Stimulated activated naive CD8-positive, alpha-beta T cell treated with anti-CD3 and anti-CD28 coated beads, Interleukin-15, amount 100 ng/mL, for 72 hours (primary cell): ENCODE measurements around the gene BANP.
"Not testable (repeated sequence)": the region's sequence is repeated elsewhere in the genome, so short reads cannot be mapped to it uniquely, and the experiment has no call there.

Source experiments
- ATAC-seq: fragments of 150-1000 bp; cut with Tn5 transposase; 2 replicates; pipeline ENCODE4 v1.10.0; 2021; ENCODE audit warnings: mild to moderate bottlenecking, moderate library complexity
- DNase-seq, 2 donors: peaks; one replicate each; pipeline ENCODE4 v3.0.0; 2021 to 2022
- H3K27ac Mint-ChIP-seq, 2 donors: one replicate each; pipeline ENCODE4 v1.8.0; 2022; ENCODE audit warnings: mild to moderate bottlenecking in 2 of 2, mixed read lengths in 2 of 2, moderate library complexity in 2 of 2
- H3K27me3 Mint-ChIP-seq: one replicate; pipeline ENCODE4 v1.8.0; 2022; ENCODE audit warnings: mixed read lengths
- H3K4me1 Mint-ChIP-seq: one replicate; pipeline ENCODE4 v1.8.0; 2022; ENCODE audit warnings: mild to moderate bottlenecking, mixed read lengths
- H3K4me3 Mint-ChIP-seq, 2 donors: one replicate each; pipeline ENCODE4 v1.8.0; 2022; ENCODE audit warnings: mild to moderate bottlenecking in 2 of 2, mixed read lengths in 2 of 2, moderate library complexity in 1 of 2
- H3K9me3 Mint-ChIP-seq, 2 donors: one replicate each; pipeline ENCODE4 v1.8.0; 2022; ENCODE audit warnings: mixed read lengths in 2 of 2

BANP gene

DNA sequence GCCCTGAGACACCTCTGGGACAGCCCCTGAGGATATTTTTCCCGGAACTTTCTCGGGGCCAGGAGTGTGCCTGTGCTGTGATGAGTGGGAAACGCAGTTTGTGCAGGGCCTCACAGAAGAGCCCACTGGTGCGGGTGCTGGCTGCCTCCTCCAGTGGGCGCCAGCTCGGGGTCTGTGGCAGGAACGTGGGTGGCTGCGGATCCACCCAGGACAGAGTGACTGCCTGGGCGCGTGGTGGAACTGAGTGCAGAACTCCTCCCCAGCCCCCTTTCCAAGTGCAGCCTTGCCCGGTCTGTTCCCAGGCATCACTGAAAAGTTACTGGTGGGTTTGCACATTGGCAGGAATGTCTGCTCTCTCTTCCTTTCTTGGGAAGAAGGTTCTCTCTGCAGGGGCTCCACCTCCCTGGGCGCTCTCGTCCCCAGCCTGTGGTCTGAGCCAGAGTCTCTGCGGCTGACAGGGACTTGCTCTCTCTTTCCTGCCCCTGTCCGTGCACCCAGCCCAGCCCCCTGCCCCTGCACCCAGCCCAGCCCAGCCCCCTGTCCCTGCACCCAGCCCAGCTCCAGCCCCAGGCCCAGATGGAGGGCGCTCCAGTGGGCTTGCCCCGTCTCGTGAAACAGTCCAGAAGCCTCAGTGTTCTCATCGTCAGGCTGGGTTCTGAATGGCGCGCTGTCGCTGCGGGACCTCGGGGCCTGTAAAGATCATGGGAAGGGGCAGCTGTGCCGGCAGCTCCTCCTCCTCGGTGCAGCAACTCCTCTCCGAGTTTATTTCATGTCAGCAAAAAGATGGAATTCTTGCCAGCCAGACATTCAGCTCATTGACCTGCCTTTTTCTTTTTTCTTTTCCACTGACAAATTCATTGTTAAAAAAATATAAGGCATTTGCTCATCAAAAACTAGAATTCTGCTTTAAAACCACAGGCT lies 117.5 kb downstream of the BANP start:
- Mint-ChIP-seq H3K27ac (peak overlapping the region in 1 of 2 donors; percentile 64), H3K9me3 (no peaks in the 10 kb centered on the region), H3K4me1 (no peaks in the 10 kb centered on the region), H3K4me3 (no peak overlapping the region), H3K27me3 (no peaks in the 10 kb centered on the region)
- DNase-seq (no peak), ATAC-seq (no peak)

DNA sequence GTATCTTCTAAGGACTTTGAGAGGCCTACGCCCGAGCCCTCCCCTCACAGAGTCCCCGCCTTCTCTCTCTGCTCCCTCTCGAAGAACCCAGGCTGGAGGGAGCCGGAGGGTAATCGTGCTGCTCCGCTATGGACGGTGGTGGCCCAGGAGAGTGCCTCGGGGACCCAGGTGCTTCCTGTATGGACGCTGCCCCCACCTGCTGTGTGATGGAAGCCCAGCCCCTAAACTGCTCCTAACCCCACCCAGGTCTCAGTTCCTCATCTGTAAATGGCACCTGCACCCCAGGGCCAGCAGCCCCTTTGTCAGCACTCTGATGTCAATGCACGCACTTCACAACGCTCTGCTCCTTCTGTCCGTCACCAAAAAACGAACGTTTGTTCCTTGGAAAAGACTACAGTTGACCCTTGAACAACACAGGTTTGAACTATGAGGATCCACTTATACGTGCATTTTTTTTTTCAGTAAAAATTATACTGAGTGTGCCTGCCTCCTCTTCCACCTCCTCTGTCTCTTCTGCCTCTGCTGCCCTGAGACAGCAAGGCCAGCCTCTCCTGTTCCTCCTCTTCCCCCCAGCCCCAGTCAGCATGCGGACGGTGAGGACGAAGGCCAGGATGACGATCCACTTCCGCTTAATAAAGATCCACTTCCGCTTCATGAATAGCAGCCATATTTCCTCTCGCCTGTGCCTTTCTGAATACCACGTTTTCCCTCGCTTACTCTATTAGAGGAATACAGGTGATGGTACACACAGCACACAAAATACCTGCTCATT lies 118.3 kb downstream of the BANP start:
- Mint-ChIP-seq H3K4me3 (no peak overlapping the region), H3K27ac (peak overlapping the region in 1 of 2 donors; percentile 64), H3K27me3 (no peaks in the 10 kb centered on the region), H3K4me1 (no peaks in the 10 kb centered on the region), H3K9me3 (no peaks in the 10 kb centered on the region)
- no peak for DNase-seq
- ATAC-seq, result no peak

GRCh38 chr16:88070341-88070740 lies 119.1 kb downstream of the BANP start:
- Mint-ChIP-seq H3K4me1 (no peaks in the 10 kb centered on the region), H3K4me3 (no peak overlapping the region), H3K27me3 (no peaks in the 10 kb centered on the region), H3K9me3 (no peaks in the 10 kb centered on the region), H3K27ac (peak overlapping the region in 1 of 2 donors; percentile 64)
- no peak for ATAC-seq
- DNase-seq, result no peak

GRCh38 chr16:88070989-88071625 lies 119.9 kb downstream of the BANP start:
- no peak for ATAC-seq
- H3K4me3 Mint-ChIP-seq, result no peak overlapping the region
- no peak for DNase-seq
- H3K4me1 Mint-ChIP-seq, result no peaks in the 10 kb centered on the region
- H3K27ac Mint-ChIP-seq, result no peak overlapping the region
- H3K27me3 Mint-ChIP-seq, result no peaks in the 10 kb centered on the region
- H3K9me3 Mint-ChIP-seq, result no peaks in the 10 kb centered on the region

DNA sequence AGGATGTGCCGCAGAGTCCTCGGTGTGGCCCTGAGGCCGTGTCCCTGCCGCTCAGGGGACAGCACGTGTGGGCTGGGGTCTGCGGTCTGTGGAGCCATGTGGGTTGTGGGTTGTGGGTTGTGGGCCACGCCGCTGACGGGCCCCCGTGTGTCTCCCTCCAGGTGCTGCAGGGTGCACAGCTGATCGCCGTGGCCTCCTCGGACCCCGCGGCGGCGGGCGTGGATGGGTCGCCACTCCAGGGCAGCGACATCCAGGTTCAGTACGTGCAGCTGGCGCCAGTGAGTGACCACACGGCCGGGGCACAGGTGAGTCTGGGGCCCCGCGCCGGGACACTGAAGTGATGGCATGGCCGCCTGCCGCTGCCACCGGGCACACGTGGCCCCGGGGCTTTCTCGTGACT lies 120.7 kb downstream of the BANP start:
- H3K9me3 Mint-ChIP-seq, result no peaks in the 10 kb centered on the region
- DNase-seq (no peak), ATAC-seq (no peak)
- no peak overlapping the region for H3K4me3 Mint-ChIP-seq
- H3K4me1 Mint-ChIP-seq, result no peaks in the 10 kb centered on the region
- H3K27me3 Mint-ChIP-seq, result no peaks in the 10 kb centered on the region
- no peak overlapping the region for H3K27ac Mint-ChIP-seq

DNA sequence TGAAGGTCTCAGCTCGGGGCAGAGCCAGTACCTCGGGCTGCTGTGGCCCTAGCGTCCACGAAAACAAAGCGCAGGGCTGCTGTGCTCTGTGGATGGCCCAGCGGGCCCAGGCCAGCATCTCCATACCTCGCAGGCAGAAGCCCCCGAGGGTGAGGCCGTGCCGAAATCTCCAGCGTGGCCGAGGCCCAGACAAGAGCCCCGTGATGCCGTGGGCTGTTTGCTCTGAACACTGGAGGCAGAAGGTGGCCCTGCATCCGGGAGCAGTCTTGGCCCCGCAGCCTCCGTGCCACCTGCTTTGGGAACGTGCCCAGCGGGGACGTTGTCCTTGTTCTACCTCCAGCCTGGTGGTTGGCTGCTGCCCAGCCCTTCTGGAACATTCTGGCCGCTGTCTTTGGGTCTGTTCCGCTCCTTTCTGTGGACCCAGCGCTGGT lies 121.4 kb downstream of the BANP start:
- no peaks in the 10 kb centered on the region for H3K27me3 Mint-ChIP-seq
- H3K27ac Mint-ChIP-seq, result peak overlapping the region in 1 of 2 donors; percentile 60
- H3K4me1 Mint-ChIP-seq, result no peaks in the 10 kb centered on the region
- ATAC-seq (no peak), DNase-seq (no peak)
- H3K9me3 Mint-ChIP-seq, result no peaks in the 10 kb centered on the region
- no peak overlapping the region for H3K4me3 Mint-ChIP-seq

DNA sequence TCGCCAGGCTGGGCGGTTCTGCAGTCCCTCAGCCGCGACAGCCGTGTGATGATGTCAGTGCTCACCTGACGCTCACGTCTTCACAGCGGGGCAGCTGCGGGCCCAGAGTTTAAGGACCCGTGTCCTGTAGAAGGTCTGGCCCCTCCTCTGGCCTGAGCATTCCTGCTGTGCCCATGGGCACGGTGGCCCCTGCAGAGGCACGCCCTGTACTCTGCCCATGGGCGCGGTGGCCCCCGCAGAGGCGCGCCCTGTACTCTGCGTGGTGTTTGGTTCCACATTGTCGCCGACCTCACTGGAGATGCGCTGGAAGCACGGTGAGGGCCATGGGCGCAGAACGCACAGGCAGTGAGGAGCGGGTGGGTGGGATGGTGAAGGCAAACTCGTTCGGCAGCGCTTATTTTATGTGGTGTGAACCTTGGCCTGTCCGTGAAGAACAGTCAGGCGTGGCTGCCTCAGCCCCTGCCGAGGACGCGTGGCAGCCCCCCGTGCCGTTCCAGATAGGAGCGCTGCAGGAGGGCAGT lies 122.0 kb downstream of the BANP start:
- no peaks in the 10 kb centered on the region for H3K4me1 Mint-ChIP-seq
- DNase-seq, result no peak

GRCh38 chr16:88074041-88074440 lies 122.8 kb downstream of the BANP start:
- Mint-ChIP-seq H3K4me3 (no peak overlapping the region), H3K4me1 (no peaks in the 10 kb centered on the region), H3K27me3 (no peaks in the 10 kb centered on the region), H3K9me3 (no peaks in the 10 kb centered on the region), H3K27ac (no peak overlapping the region)
- ATAC-seq (no peak), DNase-seq (no peak)

More for the DNA sequence above, 122.0 kb downstream of the BANP start:
- no peaks in the 10 kb centered on the region for H3K27me3 Mint-ChIP-seq
- ATAC-seq, result no peak
- no peak overlapping the region for H3K27ac Mint-ChIP-seq
- H3K4me3 Mint-ChIP-seq, result no peak overlapping the region
- no peaks in the 10 kb centered on the region for H3K9me3 Mint-ChIP-seq

DNA sequence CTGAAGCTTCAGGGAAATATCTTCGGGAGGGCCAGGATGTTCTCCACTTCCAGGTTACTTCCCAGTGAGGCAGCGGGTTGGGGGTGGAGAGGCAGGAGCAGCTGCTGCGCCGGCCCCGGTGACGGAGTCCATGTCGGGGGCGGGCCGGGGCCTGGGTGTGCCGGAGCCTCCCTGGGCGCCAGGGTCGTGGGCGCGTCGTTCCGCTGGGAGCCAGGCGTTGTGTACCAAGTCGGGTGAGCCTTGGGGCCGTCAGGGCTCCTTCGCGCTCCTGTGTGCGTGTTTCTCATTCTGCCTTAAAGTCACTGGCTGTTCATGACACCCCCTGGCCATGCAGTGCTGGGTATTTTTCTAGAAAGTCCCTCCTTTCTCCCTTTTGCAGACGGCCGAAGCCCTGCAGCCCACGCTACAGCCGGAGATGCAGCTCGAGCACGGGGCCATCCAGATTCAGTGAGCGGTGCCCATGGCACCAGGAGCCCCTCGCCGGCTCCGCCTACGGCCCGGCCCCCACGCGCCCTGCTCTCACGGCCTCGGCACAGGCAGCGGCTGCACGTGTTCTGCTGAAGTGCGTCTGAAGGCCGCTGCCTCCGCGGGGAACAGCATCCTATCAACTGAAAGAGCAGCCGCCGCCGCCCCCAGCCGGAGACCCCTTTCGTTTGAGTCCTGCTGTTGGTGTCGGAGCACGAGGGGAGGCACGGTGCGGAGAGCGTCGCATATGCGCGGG lies 125.1 kb downstream of the BANP start:
- DNase-seq, result no peak
- H3K27ac Mint-ChIP-seq, result peak overlapping the region in 1 of 2 donors; percentile 54
- no peaks in the 10 kb centered on the region for H3K27me3 Mint-ChIP-seq
- H3K9me3 Mint-ChIP-seq, result no peaks in the 10 kb centered on the region
- ATAC-seq, result no peak
- no peak overlapping the region for H3K4me3 Mint-ChIP-seq
- no peaks in the 10 kb centered on the region for H3K4me1 Mint-ChIP-seq

DNA sequence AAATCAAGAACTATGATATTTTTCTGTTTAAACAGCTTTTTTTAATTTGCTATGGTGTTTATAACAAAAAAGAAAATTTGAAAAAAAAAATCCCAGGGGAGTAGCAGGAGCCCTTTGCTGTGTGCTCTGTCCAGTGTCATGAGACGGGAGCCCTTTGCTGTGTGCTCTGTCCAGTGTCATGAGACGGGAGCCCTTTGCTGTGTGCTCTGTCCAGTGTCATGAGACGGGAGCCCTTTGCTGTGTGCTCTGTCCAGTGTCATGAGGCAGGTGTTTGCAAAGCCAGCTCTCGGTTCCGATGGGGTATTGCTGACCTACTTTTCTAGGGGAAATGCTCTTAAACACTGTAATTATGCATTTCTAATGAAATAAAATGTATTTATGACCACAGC lies 125.7 kb downstream of the BANP start:
- ATAC-seq, DNase-seq, H3K4me1 Mint-ChIP-seq, H3K27me3 Mint-ChIP-seq, H3K9me3 Mint-ChIP-seq, H3K4me3 Mint-ChIP-seq: not testable (repeated sequence)
- H3K27ac Mint-ChIP-seq, result peak overlapping the region in 1 of 2 donors; percentile 54

GRCh38 chr16:88077328-88078108 lies 126.3 kb downstream of the BANP start:
- ATAC-seq (no peak), DNase-seq (no peak)
- Mint-ChIP-seq H3K27me3 (no peaks in the 10 kb centered on the region), H3K9me3 (no peaks in the 10 kb centered on the region), H3K27ac (no peak overlapping the region), H3K4me3 (no peak overlapping the region), H3K4me1 (no peaks in the 10 kb centered on the region)

DNA sequence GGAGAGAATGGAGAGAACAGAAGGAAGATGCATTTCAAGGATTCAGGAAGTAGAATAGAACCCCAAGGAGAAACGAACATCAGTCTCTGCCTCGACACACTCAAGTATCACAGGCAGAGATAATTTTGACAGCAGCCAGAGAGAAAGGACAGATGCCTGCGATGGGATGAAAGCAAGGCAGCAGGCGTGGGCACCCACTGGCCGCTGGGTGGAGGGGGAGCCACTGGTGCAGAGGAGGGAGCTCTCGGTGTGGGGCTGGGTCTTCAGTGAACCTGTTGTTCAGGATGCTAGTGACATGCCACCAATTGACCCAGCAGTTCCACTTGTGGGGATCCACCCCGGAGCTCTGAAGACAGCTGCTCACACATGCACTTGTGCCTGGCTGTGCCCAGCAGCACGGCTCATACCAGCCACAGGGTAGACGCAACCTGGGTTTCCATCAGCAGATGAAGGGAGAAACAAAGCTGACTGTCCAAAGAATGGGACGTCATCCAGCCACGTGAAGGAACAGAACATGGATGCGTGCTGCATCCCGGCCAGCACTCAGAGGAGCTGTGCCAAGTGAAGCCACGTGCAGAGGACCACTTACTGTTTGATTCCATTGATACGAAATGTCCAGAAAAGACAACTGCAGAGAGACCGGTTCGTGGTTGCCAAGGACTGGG lies 127.0 kb downstream of the BANP start:
- no peak overlapping the region for H3K27ac Mint-ChIP-seq
- H3K9me3 Mint-ChIP-seq, result no peaks in the 10 kb centered on the region
- no peaks in the 10 kb centered on the region for H3K27me3 Mint-ChIP-seq
- no peak overlapping the region for H3K4me3 Mint-ChIP-seq
- DNase-seq (no peak), ATAC-seq (no peak)
- H3K4me1 Mint-ChIP-seq, result no peaks in the 10 kb centered on the region

- ATAC-seq (no peak), DNase-seq (no peak)
- Mint-ChIP-seq H3K9me3 (no peaks in the 10 kb centered on the region), H3K27me3 (no peaks in the 10 kb centered on the region), H3K4me3 (no peak overlapping the region), H3K4me1 (no peaks in the 10 kb centered on the region), H3K27ac (no peak overlapping the region)
Observed at GRCh38 chr16:88083582-88083981, 132.3 kb downstream of the BANP start.

DNA sequence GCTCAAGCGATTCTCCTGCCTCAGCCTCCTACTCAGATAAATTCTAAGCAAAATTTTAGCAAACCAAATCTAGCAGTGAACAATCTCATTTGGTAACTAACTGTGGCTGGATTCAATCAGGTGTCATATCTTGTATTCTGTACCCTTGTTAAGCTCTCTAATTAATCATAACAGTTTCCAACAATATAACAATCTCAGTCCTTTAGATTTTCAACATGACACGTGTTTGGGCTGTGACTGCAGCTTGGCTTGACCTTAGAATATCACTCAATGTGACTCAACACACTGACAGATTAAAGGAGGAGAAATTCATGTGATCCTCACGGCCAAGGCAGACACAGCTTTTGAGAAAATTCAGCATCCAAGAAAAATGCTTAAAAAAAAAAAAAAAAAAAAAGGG lies 133.6 kb downstream of the BANP start:
- no peak for ATAC-seq
- Mint-ChIP-seq H3K27me3 (no peaks in the 10 kb centered on the region), H3K4me1 (no peaks in the 10 kb centered on the region), H3K27ac (no peak overlapping the region), H3K9me3 (no peaks in the 10 kb centered on the region), H3K4me3 (no peak overlapping the region)
- DNase-seq, result no peak
